GM21619 (cell line): Measurements from ENCODE around the gene C2CD4C.
"Not testable (repeated sequence)": the region's sequence is repeated elsewhere in the genome, so short reads cannot be mapped to it uniquely, and the experiment has no call there.

ENCODE experiments used
- ATAC-seq: cut with Tn5 transposase; IDR thresholded peaks from one replicate; pipeline ENCODE4 v1.9.1; 2021; ENCODE audit not compliant: unreplicated experiment

The C2CD4C gene

GRCh38 chr19:384799-385169, 24.2 kb downstream of the C2CD4C start:
- ATAC-seq: no peak

DNA sequence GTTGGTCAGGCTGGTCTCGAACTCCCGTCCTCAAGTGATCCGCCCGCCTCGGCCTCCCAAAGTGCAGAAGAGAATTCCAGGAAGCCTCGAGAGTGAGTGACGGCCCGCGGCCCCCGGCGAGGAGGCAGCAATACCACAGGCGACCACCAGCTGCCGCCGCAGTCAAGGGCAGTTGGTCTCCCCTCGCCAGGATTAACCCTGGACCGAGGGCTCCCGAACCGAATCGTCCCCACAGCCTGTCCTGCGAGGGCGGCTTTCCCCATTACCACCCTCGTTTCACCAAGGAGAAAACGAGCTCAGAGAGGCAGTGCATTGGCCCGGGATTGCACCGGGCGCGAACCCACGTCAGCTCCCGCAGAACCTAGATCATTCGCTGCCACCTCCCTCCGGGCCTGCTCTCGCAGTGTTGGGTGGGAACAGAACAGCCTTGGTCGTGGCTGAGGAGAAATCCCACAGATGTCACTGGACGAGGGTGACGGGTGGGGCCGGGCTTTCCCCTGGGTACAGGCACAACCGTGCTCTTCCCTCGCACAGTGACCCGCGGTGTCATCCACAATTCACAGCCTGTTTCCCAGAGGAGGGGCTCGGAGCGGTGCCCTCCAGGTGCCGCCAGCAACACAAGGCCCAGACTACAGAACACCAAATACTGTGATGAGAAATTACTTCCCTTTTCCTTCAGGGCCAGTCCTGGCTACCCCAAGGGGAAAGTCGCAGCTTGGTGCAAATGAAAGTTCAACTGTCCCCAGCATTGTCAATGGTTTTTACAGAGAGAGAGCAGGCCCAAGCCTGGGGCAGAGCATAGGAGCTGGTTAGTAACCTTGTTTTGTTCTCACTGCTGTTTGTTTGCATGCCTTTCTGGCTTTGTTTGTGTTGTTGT, 24.8 kb downstream of the C2CD4C start:
- no peak for ATAC-seq

GRCh38 chr19:383040-383439, 25.9 kb downstream of the C2CD4C start:
- no peak for ATAC-seq

GRCh38 chr19:382578-382977, 26.4 kb downstream of the C2CD4C start:
- ATAC-seq: peak; percentile 45

GRCh38 chr19:381901-382300, 27.0 kb downstream of the C2CD4C start:
- ATAC-seq: not testable (repeated sequence)

DNA sequence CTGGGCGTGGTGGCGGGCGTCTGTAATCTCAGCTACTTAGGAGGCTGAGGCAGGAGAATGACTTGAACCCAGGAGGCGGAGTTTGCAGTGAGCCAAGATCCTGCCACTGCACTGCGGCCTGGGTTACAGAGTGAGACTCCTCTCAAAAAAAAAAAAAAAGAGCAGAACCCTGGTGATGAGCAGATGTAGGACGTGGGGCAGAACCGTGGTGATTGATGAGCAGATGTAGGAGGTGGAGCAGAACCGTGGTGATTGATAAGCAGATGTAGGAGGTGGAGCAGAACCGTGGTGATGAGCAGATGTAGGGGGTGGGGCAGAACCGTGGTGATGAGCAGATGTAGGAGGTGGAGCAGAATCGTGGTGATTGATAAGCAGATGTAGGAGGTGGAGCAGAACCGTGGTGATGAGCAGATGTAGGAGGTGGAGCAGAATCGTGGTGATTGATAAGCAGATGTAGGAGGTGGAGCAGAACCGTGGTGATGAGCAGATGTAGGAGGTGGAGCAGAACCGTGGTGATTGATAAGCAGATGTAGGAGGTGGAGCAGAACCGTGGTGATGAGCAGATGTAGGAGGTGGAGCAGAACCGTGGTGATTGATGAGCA, 28.2 kb downstream of the C2CD4C start:
- ATAC-seq: not testable (repeated sequence)

DNA sequence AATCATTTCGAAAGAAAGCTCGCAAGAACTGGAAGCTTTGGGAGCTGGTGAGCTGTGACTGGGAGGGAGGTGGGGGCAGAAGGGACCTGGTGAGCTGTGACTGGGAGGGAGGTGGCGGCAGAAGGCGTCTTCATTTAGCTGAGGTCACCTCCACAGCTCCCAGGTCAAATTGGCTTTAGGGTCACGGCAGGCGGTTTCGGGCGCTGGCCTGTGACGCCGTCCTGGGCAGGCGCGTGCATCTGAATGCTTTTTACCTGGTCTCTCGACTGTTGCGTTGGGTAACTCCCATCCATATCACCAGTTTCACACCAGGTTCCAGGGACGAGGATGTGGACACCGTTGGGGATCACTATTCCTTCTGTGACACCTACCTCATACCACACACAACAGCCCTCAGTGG, 29.2 kb downstream of the C2CD4C start:
- ATAC-seq: no peak

- ATAC-seq: no peak
Measured at GRCh38 chr19:378706-379105, 30.2 kb downstream of the C2CD4C start.

DNA sequence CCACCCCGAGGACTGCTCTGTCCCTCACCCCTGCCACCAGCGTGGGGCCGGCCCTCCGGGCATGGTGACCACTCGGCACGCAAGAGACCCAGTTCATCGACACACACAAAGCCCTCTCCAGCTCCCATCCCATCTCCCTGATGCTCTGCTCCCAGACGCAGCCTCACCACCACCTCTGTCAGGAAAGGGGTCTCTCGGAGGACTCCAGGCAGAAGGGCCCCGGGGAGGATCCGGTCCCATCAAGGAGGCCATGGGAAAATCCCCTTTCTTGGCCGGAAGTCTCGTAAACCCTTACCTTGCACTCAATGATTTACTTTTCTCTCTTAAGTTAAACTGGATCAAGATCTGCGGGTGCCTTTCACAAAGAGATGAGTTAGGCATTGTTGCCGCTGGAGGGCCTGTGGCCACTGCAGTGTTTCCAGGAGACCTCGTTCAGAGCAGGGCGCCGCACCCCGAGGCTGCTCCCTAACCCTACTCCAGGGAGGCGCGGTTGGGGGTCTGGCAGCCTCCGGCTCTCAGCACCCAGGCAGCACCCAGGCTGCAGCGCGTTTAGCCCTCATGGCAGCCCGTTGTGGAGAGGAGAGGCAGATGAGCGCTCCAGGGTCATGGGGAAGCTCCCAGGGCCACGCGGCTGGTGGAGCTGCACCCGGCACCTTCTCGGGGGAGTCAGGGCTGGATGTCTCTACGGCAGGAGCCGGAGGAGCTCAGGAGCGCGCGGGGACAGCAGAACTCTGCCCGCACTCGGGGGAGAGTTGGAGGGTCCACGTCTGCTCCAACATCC, 31.0 kb downstream of the C2CD4C start:
- no peak for ATAC-seq

- no peak for ATAC-seq
Measured at GRCh38 chr19:376111-376470, 32.9 kb downstream of the C2CD4C start.

DNA sequence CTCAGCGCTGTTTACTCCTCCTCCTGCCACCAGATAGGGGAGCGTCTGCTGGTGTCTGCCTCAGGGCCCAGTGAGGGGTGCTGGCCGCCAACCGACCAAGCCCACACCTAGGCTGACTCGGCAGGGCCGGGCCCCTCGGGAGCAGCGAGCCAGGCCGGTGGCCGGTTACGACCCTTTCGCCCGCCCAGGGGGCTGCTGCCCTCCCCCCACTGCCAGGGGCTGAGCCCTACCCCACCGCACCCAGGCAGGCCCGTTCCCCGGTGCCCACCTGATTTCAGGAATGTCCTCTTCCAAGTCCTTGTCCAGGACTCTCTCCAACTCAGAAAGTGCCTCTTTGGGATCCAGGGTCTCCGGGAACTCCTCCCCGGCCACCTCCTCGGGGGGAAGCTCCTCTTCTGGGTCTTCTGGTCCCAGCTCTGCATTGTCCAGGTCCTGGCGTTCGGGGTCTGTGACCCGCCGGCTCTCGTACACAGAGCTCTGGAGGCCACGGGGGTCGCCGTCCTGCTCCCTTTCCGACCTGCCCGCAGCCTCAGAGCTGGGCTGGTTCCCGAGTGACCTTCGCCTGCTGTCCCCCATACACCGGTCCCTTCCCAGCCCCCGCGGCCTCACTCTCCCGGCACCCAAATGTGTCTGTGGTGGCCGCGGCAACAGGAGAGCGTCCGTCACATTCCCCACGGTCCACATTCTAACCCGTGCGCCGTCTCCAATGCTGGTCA, 33.4 kb downstream of the C2CD4C start:
- ATAC-seq: no peak

DNA sequence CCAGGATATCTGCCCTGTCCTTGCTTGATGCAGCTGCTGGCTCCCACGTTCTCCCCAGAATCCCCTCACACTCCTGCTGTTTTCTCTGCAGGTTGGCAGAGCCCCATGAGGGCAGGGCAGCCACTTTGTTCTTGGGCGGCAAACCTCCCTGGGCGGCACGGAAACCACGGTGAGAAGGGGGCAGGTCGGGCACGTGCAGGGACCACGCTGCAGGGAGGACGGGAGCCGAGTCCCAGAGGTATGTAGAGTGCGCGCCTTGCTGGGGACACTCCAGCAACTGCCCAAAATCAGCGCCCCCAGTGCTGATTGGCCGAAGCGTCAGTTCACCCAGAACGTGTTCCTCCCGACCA, 34.1 kb downstream of the C2CD4C start:
- no peak for ATAC-seq

DNA sequence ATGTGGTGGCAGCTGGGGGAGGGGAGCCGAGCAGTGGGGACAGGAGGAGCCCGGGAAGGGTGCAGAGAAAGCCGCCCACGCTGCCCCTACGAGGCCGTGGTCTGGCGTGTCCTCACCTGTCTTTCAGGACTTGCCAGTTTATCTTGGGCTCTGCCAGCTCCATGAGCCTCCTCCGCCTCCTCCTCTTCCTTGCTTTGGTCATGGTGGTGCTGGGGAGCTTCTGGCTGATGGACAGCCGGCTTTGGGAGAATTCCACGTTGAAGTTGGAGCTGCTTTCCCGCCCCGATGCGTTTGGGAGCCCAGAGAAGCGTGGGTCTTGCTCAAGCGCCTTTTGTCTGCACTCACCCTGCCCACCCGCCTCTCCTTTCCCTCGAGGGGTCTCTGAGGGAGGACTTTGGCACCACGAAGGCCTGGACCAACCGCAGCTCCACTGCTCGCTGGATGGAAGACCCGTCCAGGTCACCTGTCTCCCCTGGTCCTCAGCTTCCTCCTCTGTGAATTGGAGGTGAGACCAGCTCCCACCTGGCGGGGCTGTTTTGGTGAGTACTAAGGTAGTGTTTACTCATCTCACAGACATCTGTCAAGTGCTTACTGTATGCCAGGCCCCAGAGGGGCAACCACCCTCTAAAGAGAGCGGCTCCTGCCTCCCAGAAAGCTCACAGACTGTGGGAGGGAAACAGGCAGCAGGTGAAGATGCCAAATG, 34.6 kb downstream of the C2CD4C start:
- no peak for ATAC-seq

- no peak for ATAC-seq
Measured at GRCh38 chr19:373391-374182, 35.4 kb downstream of the C2CD4C start.

DNA sequence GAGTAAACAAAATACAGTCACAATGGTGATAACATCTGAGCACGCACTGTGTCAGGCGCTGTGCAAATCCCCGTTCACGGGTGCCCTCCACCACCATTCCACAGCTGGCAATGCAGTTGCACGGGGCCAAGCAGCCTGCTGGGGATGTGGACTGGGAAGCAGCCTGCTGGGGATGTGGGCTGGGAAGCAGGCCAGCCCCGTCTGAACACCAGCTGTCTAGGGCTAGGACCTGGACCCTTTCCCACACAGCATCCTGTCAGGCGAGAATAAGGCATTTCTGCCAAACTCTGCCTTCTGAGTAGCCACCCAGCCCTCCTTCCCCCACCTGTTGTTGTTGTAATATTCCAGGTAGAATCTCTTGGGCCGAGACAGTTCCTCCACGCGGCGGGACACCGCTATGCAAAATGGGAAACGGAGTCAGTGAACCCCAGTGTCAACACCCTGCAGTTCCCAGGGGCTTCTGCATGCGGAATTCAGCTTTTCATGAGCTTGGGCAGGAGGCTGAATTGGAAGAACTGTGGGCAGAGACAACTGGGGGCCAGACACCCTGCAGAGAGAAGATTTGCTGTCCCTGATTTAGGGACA, 36.5 kb downstream of the C2CD4C start:
- no peak for ATAC-seq

GRCh38 chr19:371501-372168, 37.3 kb downstream of the C2CD4C start:
- ATAC-seq: no peak

- no peak for ATAC-seq
Measured at GRCh38 chr19:370641-371330, 38.2 kb downstream of the C2CD4C start.

GRCh38 chr19:369876-370275, 39.1 kb downstream of the C2CD4C start:
- no peak for ATAC-seq
